Measurements from ENCODE around the gene ABCG8.

ABCG8 gene

GRCh38 chr2:43927442-43927841 is 88.7 kb downstream of the ABCG8 start:
- no peak for DNase-seq

- no peak for DNase-seq
These were observed 92.5 kb downstream of the ABCG8 start for GRCh38 chr2:43931293-43931692.
